Keratinocyte (primary cell): ENCODE results near the gene CHN2.

Experiments used
- CTCF ChIP-seq, 3 experiments: IDR thresholded peaks in 1 of 3; conservative IDR thresholded peaks in 1 of 3; optimal IDR thresholded peaks in 1 of 3; 2 replicates in 2 of 3; 3 replicates in 1 of 3; pipeline versions ENCODE3 to v1.5.1; 2011; ENCODE audit warnings: low read length in 3 of 3, mild to moderate bottlenecking in 3 of 3, moderate library complexity in 2 of 3, control low read depth in 1 of 3, inconsistent platforms in 1 of 3; ENCODE audit not compliant: insufficient read depth in 2 of 3; ENCODE audit errors: extremely low read depth in 1 of 3
- EZH2 ChIP-seq: IDR thresholded peaks from one replicate; pipeline ENCODE4 v1.6.1; 2012; ENCODE audit warnings: inconsistent platforms, mild to moderate bottlenecking, low read length, moderate library complexity

- no peak for TF ChIP-seq CTCF (optimal IDR thresholded peaks at IDR 0.05 in 1 of 3, IDR thresholded peaks at IDR 0.05 in 1 of 3, conservative IDR thresholded peaks at IDR 0.05 in 1 of 3; ENCODE audit: extremely low read depth in 1 of 3, insufficient read depth in 2 of 3, low read length in 3 of 3)
- TF ChIP-seq EZH2: no peak
These were observed 241.3 kb downstream of the CHN2 start for GRCh38 chr7:29435902-29436301.
